K562 (cell line): ENCODE results near the gene OR2B2. TPM values are rescaled to one million over a fixed set of nuclear protein-coding genes. Genes with fewer than 3 reads are reported as not detected.

Source experiments
- ASH1L ChIP-seq: fragments of 450-650 bp; IDR thresholded peaks from 2 replicates; pipeline ENCODE4 v1.6.1; 2018; ENCODE audit warnings: borderline replicate concordance, mild to moderate bottlenecking, low read depth; ENCODE audit not compliant: partially characterized antibody
- ATF7 ChIP-seq: fragments of 450-650 bp; IDR thresholded peaks from 2 replicates; pipeline ENCODE4 v1.7.1; 2014; ENCODE audit warnings: mild to moderate bottlenecking, moderate library complexity
- CTCF ChIP-seq, 3 experiments: IDR thresholded peaks in 2 of 3; conservative IDR thresholded peaks in 1 of 3; 2 replicates each; pipeline ENCODE4 v1.5.1; 2011 to 2012; ENCODE audit warnings: low read length in 3 of 3, mild to moderate bottlenecking in 3 of 3, control low read depth in 2 of 3, improper control_type of control experiment in 1 of 3, inconsistent platforms in 1 of 3, low read depth in 1 of 3, mixed read lengths in 1 of 3, moderate library complexity in 1 of 3; ENCODE audit not compliant: insufficient read depth in 2 of 3
- FOXK1 ChIP-seq: sonication (generic); formaldehyde crosslinking; IDR thresholded peaks from 2 replicates; pipeline ENCODE4 v1.8.0; 2022; ENCODE audit warnings: missing genetic modification reagents, mild to moderate bottlenecking, borderline replicate concordance
- GTF2A2 ChIP-seq: IDR thresholded peaks from 2 replicates; pipeline ENCODE4 v1.6.1; 2016; ENCODE audit warnings: mild to moderate bottlenecking, missing genetic modification characterization, missing compliant biosample characterization
- ID3 ChIP-seq, 2 experiments: fragments of 250-450 bp in 1 of 2; fragments of 450-650 bp in 1 of 2; sonication (Bioruptor Pico) in 1 of 2; IDR thresholded peaks; 2 replicates each; pipeline versions ENCODE4 v1.6.1 to v1.8.0; 2016 to 2021; ENCODE audit warnings: mild to moderate bottlenecking in 2 of 2, moderate library complexity in 2 of 2, missing compliant biosample characterization in 1 of 2, missing genetic modification characterization in 1 of 2
- KDM2B ChIP-seq: fragments of 250-450 bp; sonication (Bioruptor Pico); IDR thresholded peaks from 2 replicates; pipeline ENCODE4 v1.8.0; 2021; ENCODE audit warnings: mild to moderate bottlenecking, moderate library complexity
- KLF16 ChIP-seq: IDR thresholded peaks from 2 replicates; pipeline ENCODE4 v1.6.1; 2016; ENCODE audit warnings: antibody characterized with exemption
- MNT ChIP-seq, 2 experiments: fragments of 450-650 bp; conservative IDR thresholded peaks; 2 replicates each; pipeline ENCODE4 v1.6.1; 2017; ENCODE audit warnings: mild to moderate bottlenecking in 2 of 2, moderate library complexity in 2 of 2
- NR2F6 ChIP-seq: fragments of 450-650 bp; formaldehyde crosslinking; IDR thresholded peaks from 2 replicates; pipeline ENCODE4 v1.4.0; 2020; ENCODE audit warnings: mild to moderate bottlenecking
- RFX1 ChIP-seq: fragments of 450-650 bp; IDR thresholded peaks from 2 replicates; pipeline ENCODE4 v1.6.1; 2016; ENCODE audit warnings: mild to moderate bottlenecking, moderate library complexity
- SPI1 ChIP-seq: IDR thresholded peaks from 2 replicates; pipeline ENCODE4 v1.6.1; 2011; ENCODE audit warnings: low read depth, low read length, control low read depth, borderline replicate concordance
- TBP ChIP-seq: optimal IDR thresholded peaks from 2 replicates; pipeline ENCODE3; 2011; ENCODE audit warnings: low read depth, low read length, improper control_type of control experiment
- TFAP4 ChIP-seq: sonication (generic); formaldehyde crosslinking; IDR thresholded peaks from 2 replicates; pipeline ENCODE4 v1.8.0; 2022; ENCODE audit warnings: missing genetic modification reagents, mild to moderate bottlenecking, moderate library complexity, borderline replicate concordance
- TGIF2 ChIP-seq: sonication (generic); formaldehyde crosslinking; IDR thresholded peaks from 2 replicates; pipeline ENCODE4 v1.8.1; 2022; ENCODE audit warnings: mild to moderate bottlenecking, missing genetic modification reagents, moderate library complexity
- THRAP3 ChIP-seq: fragments of 450-650 bp; IDR thresholded peaks from 2 replicates; pipeline ENCODE4 v1.6.1; 2016; ENCODE audit warnings: mild to moderate bottlenecking, inconsistent platforms, borderline replicate concordance
- U2AF2 ChIP-seq: fragments of 200-400 bp; formaldehyde crosslinking; optimal IDR thresholded peaks from 2 replicates; pipeline ENCODE3; 2017; ENCODE audit warnings: low read depth, mild to moderate bottlenecking, low read length
- ZNF184 ChIP-seq: sonication (generic); formaldehyde crosslinking; IDR thresholded peaks from 2 replicates; pipeline ENCODE4 v1.5.0; 2020; ENCODE audit warnings: missing genetic modification reagents
- ZNF431 ChIP-seq: sonication (generic); formaldehyde crosslinking; IDR thresholded peaks from 2 replicates; pipeline ENCODE4 v1.8.0; 2022; ENCODE audit warnings: mild to moderate bottlenecking, missing genetic modification reagents
- ZNF561 ChIP-seq: fragments of 450-650 bp; formaldehyde crosslinking; conservative IDR thresholded peaks from 2 replicates; pipeline ENCODE4 v1.4.0; 2020; ENCODE audit warnings: mild to moderate bottlenecking, moderate library complexity
- ZNF644 ChIP-seq: fragments of 200-800 bp; sonication (Bioruptor generic); IDR thresholded peaks from 2 replicates; pipeline ENCODE4 v1.6.1; 2016; ENCODE audit warnings: low read depth, missing genetic modification characterization, missing compliant biosample characterization
- ZNF830 ChIP-seq: fragments of 250-450 bp; sonication (Bioruptor Pico); IDR thresholded peaks from 2 replicates; pipeline ENCODE4 v1.5.0; 2021; ENCODE audit warnings: mild to moderate bottlenecking
- polyA plus RNA-seq, 8 experiments: library from polyadenylated mRNA; depleted of rRNA in 4 of 8; stranded (reverse) in 5 of 8; unstranded in 3 of 8; fragments of >200 nt; fragmentation: Nextera tagmentation in 2 of 8; fragmentation: Illumina TruSeq in 1 of 8; extraction: Ambion mirVana in 2 of 8; extraction: Trizol in 1 of 8; gene quantifications; 2 replicates each; pipeline versions ENCODE4 v1.2.1 to v1.2.3, GENCODE V29; 2011 to 2014; ENCODE audit warnings: inconsistent platforms in 1 of 8, missing spikeins in 1 of 8
- total RNA-seq, 7 experiments: library from RNA; depleted of rRNA in 6 of 7; stranded (reverse); fragments of >200 nt in 6 of 7; fragmentation: Illumina TruSeq in 2 of 7; extraction: Trizol in 2 of 7; gene quantifications; 2 replicates each; pipeline versions ENCODE4 v1.2.1 to v1.2.3, GENCODE V29; 2011 to 2021; ENCODE audit warnings: low replicate concordance in 1 of 7

The OR2B2 gene
- total and polyA plus RNA-seq, 9 of the 15 experiments (the other 6 are each of a cell fraction or from before 2014, with no cell fraction given) = 0.24 TPM; not detected in 8

- TF ChIP-seq CTCF (IDR thresholded peaks at IDR 0.05 in 2 of 3, conservative IDR thresholded peaks at IDR 0.05 in 1 of 3; ENCODE audit: insufficient read depth in 2 of 3, low read depth in 1 of 3, low read length in 3 of 3) (no peak), ASH1L (no peak), ZNF830 (CRISPR knock-in tag) (no peak), ZNF431 (CRISPR knock-in tag) (peak; percentile 24; the same call in 1 of the 2 replicates), SPI1 (no peak), THRAP3 (peak; percentile 92), TGIF2 (CRISPR knock-in tag) (0 out of 2 replicates have a peak, but pooled peaks have one; percentile 42), MNT (conservative IDR thresholded peaks at IDR 0.05) (no peak), TFAP4 (CRISPR knock-in tag) (peak; percentile 48; the same call in 1 of the 2 replicates), FOXK1 (CRISPR knock-in tag) (no peak), GTF2A2 (tag) (0 out of 2 replicates have a peak, but pooled peaks have one; percentile 49), NR2F6 (CRISPR knock-in tag) (no peak), ID3 (CRISPR knock-in tag; IDR thresholded peaks at IDR 0.05) (no peak), ID3 (tag; IDR thresholded peaks at IDR 0.05) (no peak), ZNF184 (CRISPR knock-in tag) (no peak), KLF16 (no peak), U2AF2 (no peak), ZNF561 (CRISPR knock-in tag) (no peak), KDM2B (CRISPR knock-in tag) (no peak), TBP (peak; percentile 97), ZNF644 (tag) (no peak), ATF7 (no peak), RFX1 (no peak)
Observed at GRCh38 chr6:27867051-27867944, 44.9 kb downstream of the OR2B2 start (continued).
